ENCODE results near the gene SLC22A17.
"Not testable (repeated sequence)": the region's sequence is repeated elsewhere in the genome, so short reads cannot be mapped to it uniquely, and the experiment has no call there.

Gene SLC22A17

DNA sequence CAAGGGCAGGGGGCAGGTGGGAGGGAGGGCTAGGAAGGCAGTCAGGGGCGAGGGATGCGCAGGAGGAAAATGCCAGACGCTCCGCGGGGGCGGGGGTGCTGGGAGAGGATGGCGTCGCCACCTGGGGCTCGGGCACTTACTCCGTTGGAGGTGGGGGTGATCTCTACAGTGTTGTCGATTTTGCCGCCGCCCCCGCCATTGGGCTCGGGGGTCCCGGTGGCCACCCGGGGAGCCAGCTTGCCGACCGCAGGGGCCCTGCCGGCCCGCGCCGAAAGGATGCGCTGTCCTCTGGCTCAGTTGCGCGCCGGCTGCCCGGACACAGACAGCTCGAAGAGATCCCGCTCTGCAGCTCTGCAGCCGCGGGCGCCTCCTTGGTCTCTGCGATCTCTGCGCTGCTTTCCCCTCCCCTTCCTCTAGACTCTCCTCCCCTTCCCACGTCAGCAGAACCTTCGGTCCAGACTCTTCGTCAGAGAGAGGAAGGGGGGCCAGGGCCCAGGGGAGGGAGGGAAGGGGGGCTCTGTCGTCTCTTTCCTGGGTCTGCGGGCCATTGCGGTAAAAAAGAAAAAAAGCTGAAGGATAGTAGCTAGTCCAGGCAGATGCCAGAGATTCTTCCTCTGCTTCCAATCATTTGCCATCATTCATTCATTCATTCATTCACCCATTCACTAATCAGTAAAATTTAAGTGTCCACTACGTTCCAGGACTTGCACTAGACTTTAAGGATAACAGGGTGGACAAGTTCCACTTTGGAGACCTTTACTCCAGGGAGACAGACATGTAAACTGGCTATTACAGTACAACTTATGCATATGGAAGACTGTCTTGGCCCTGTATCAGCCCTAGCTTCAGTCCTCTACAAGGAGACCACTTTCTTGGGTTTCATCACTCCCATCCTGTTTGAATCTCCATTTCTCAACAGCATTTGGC, at the start of gene SLC22A17:
Gene SLC22A17, minus strand, starts transcription at position 382 of the 927 bp plus-strand sequence.
- peak; percentile 12 to 34 for DNase-seq

GRCh38 chr14:23401291-23401690, 48.6 kb upstream of the SLC22A17 start:
- no peak for DNase-seq

GRCh38 chr14:23400496-23401149, 47.9 kb upstream of the SLC22A17 start:
- DNase-seq: not testable (repeated sequence)

DNA sequence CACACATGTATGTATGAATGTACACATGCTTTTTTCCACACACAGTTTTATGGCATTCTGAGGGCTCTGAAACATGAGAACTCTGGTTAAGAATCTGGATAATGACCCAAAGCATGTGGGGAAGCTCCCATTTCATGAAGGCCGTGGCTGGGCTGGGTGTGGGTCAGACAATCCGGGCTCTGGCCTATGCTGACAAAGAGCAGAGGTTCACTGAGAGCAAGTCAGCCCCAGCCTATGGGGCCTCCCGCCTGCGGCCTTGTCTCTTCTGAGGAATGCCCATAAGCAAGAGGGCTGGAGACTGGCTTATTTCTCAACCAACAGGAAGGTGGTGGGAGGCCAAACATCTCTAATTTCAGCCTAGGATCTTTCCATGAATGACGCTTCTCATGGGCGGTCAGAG, 46.9 kb upstream of the SLC22A17 start:
- no peak for DNase-seq

DNA sequence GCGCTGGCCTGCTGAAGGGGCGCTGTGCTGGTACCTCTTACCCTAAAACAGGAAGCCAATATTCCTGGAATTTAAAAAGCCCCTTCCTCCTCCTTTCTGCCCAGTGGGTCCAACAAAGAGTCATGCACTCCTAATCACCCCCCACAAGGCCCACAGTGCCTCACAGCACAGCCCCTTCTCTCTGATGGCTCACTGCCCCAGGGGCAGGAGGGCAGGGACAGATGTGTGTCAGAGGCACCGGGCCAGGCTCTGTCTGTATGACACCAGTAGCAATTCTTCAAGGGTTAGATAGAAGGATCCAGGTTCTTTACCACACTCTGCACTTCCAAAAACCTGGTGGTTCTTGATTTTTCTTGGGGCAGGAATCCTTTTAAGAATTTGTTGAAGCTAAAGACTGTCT, 46.4 kb upstream of the SLC22A17 start:
- no peak for DNase-seq

DNA sequence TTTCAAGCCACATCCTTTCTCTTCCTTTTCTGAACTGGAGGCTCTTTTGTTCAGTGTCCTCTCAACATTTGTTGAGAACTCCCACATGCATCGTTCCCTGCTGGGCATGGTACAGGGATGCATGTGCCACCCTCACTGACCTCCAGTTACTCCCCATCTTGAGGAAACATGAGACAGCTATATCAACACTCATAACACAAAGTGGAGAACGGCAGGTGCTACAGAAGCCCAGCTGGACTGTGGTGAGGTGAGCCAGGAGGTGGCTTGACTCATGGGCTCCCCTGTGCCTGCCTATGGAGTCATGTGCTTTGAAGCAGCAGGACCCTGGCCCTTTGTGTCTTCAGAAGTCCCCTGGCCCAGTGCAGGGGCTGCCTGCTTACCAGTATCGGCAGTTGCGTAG, 45.7 kb upstream of the SLC22A17 start:
- DNase-seq: no peak

- no peak for DNase-seq
These were observed 44.2 kb upstream of the SLC22A17 start for GRCh38 chr14:23396781-23397407.

GRCh38 chr14:23396126-23396525, 43.4 kb upstream of the SLC22A17 start:
- no peak for DNase-seq

GRCh38 chr14:23392613-23393012, 39.9 kb upstream of the SLC22A17 start:
- no peak for DNase-seq

- not testable (repeated sequence) for DNase-seq
These were observed 37.2 kb upstream of the SLC22A17 start for GRCh38 chr14:23389871-23390270.

- DNase-seq: no peak
These were observed 36.7 kb upstream of the SLC22A17 start for GRCh38 chr14:23389396-23389795.

GRCh38 chr14:23388996-23389395, 36.3 kb upstream of the SLC22A17 start:
- no peak for DNase-seq

GRCh38 chr14:23387916-23388882, 35.5 kb upstream of the SLC22A17 start:
- DNase-seq: no peak

- DNase-seq: no peak
These were observed 34.3 kb upstream of the SLC22A17 start for GRCh38 chr14:23386999-23387398.

DNA sequence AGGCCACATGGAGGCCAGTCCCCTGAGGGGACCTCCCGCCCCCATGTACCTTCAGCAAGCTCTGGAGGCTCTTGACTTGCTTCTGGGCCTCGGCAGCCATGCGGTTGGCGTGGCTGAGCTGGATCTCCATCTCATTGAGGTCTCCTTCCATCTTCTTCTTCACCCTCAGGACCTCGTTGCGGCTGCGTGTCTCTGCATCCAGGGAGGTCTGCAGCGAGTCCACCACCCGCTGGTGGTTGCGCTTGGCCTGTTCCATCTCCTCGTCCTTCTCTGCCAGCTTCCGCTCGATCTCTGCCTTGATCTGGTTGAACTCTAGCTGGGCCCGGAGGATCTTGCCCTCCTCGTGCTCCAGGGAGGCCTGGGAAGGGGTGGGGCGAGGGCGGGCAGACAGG, 33.6 kb upstream of the SLC22A17 start:
- not testable (repeated sequence) for DNase-seq

GRCh38 chr14:23385642-23386265, 33.1 kb upstream of the SLC22A17 start:
- DNase-seq: no peak

DNA sequence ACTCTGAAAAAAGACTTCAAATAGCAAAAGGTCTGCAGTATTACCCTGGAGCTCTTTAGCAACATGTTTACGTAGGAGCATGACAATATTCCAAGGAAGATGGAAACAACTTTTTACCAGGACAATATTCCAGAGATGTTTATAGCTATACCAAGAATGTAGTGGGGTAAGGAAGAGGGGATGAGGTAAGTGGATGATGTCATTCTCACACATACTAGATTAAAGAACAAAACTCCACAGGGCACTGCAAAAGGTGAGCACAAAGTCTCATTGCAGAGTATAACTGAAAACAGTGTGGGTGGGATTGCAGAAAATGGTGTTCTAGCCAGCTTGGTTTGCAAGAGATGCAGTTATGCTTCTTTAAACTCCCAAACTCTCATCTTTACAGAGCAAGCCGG, 32.6 kb upstream of the SLC22A17 start:
- DNase-seq: no peak

DNA sequence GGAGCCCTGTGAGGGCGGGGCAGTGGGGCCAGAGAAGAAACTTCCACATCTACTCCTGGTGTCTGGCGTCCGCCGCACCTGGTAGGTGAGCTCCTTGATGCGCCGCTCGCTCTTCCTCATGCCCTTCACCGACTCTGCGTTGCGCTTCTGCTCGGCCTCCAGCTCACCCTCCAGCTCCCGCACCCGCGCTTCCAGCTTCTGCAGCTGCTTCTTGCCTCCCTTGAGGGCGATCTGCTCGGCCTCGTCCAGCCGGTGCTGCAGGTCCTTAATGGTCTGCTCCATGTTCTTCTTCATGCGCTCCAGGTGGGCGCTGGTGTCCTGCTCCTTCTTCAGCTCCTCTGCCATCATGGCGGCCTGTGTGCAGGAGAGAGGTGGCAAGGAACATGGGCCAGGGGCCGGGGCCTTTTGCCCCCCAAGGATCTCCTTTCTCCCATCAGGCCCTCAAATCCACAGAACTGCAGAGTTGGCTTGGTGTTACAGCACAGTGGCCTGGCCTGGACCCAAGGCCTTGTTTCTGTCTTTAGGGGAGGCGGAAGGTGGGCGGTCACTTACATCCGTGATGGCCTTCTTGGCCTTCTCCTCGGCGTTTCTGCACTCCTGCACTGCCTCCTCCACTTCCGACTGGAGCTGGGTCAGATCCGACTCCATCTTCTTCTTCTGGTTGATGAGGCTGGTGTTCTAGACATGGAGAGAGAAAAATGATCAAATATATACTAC, 31.8 kb upstream of the SLC22A17 start:
- DNase-seq: no peak

DNA sequence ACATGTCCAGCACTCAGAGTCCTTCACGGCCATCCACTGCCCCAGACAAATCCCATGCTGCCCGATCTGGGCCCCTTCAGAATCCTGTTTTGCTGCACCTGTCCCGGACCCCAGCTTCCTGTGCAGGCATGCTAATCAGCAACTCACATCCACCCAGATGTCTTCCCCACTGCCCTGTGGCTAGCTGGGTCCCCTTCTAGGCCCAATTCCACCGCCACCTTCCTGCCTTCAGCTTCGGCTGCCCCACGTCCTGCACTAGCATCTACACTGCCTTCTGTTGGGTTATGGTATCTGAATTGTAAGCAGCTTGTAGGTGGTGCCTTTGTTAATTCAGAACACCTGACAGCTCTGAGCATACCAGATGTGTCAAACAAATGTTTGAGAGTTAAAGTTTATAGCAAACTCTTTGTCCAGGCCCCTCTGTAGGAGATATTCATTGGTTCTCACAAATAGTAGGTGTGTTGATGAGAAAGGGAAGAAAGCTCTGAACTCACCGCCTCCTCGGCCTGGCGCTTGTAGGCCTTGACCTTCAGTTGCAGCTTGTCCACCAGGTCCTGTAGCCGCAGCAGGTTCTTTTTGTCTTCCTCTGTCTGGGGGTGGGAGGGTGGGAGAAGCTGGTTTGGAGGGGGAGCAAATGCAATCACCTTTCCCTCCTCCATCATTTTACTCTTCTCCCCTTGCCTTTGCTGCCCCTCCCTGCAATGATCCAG, 30.2 kb upstream of the SLC22A17 start:
- no peak for DNase-seq

DNA sequence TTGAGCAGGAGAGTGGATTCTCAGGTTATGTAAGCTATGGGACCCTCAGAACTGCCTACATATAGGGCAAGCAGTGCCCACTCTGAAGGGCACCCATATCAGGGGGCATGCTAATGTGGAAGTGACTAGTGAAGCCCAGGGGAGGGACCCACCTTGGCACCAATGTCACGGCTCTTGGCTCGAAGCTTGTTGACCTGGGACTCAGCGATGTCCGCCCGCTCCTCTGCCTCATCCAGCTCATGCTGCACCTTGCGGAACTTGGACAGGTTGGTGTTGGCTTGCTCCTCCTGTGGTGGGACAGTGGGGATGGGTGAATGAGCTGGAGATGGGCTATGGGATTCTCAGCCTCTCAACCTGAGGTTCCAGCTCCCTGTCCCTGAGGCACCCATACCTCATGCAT, 29.6 kb upstream of the SLC22A17 start:
- no peak for DNase-seq

GRCh38 chr14:23381871-23382270, 29.2 kb upstream of the SLC22A17 start:
- no peak for DNase-seq
